Loucy (cell line): ENCODE measurements around the gene KLHDC9.

ENCODE experiments used
- CTCF ChIP-seq: fragments of 200-600 bp; sonication (generic); conservative IDR thresholded peaks from 2 replicates; pipeline ENCODE4 v1.5.1; 2014; ENCODE audit warnings: mild to moderate bottlenecking, antibody characterized with exemption, low read length
- EZH2phosphoT487 ChIP-seq: fragments of 200-600 bp; IDR thresholded peaks from 2 replicates; pipeline ENCODE4 v1.6.1; 2018; ENCODE audit warnings: antibody characterized with exemption, mild to moderate bottlenecking, moderate library complexity, borderline replicate concordance

GRCh38 chr1:161066694-161067093, 31.5 kb upstream of the KLHDC9 start:
- TF ChIP-seq CTCF (no peak), EZH2phosphoT487 (no peak)
